Stomach smooth muscle (tissue), 2 donors: Measurements from ENCODE around the gene ZNF497.

Source experiments
- H3K27ac ChIP-seq: one replicate; pipeline ENCODE4 v1.7.0; 2013; ENCODE audit warnings: mild to moderate bottlenecking, low read length, inconsistent platforms
- H3K27me3 ChIP-seq, 2 donors: one replicate each; pipeline ENCODE4 v1.7.0; 2013; ENCODE audit warnings: low read length in 2 of 2; ENCODE audit not compliant: insufficient read depth in 2 of 2, control insufficient read depth in 1 of 2
- H3K36me3 ChIP-seq, 2 donors: one replicate each; pipeline ENCODE4 v1.7.0; 2013; ENCODE audit warnings: low read length in 2 of 2; ENCODE audit not compliant: control insufficient read depth in 2 of 2, insufficient read depth in 2 of 2
- H3K4me1 ChIP-seq: one replicate; pipeline ENCODE4 v1.7.0; 2013; ENCODE audit warnings: low read length; ENCODE audit not compliant: control insufficient read depth, insufficient read depth
- H3K4me3 ChIP-seq, 2 donors: one replicate each; pipeline ENCODE4 v1.7.0; 2013; ENCODE audit warnings: low read length in 2 of 2
- H3K9ac ChIP-seq, 2 donors: one replicate each; pipeline ENCODE4 v1.7.0; 2013; ENCODE audit warnings: low read length in 2 of 2, mild to moderate bottlenecking in 1 of 2
- H3K9me3 ChIP-seq, 2 donors: one replicate each; pipeline ENCODE4 v1.7.0; 2013; ENCODE audit warnings: low read length in 2 of 2; ENCODE audit not compliant: control insufficient read depth in 2 of 2
- donor health status: healthy.
- donor health status: Pancreatic carcinoma.

The ZNF497 gene

DNA sequence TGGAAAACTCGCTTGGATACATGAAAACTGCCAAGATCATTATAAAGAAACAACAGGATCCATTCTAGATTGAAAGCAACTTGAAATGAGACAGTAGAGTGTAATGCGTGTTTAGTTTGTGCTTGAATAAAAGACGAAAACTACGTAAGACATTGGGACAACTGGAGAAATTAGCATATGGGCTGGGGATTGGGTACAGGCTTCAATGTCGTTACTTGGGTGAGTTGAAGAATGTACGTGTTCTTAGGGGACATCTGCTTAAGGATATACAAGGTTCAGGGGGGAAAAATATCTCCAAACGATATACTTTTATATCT lies 57.8 kb downstream of the ZNF497 start:
- peak overlapping the region; percentile 58 for H3K27ac ChIP-seq
- peak overlapping the region; percentile 68 to 79 for H3K9ac ChIP-seq
- H3K9me3 ChIP-seq, result no peaks in the 10 kb centered on the region

More for the DNA sequence above, 57.8 kb downstream of the ZNF497 start:
- Histone ChIP-seq H3K4me1 (peaks cover 10% of the 10 kb centered on the region), H3K27me3 (no peaks in the 10 kb centered on the region), H3K36me3 (peaks cover 23 to 28% of the 10 kb centered on the region in 2 donors), H3K4me3 (peak overlapping the region; percentile 98 to 99)
